Right renal cortex interstitium (tissue), 3 donors: ENCODE results near the gene HLA-DRB1. TPM values are rescaled to one million over a fixed set of nuclear protein-coding genes. Genes with fewer than 3 reads are reported as not detected.
"Not testable (repeated sequence)": the region's sequence is repeated elsewhere in the genome, so short reads cannot be mapped to it uniquely, and the experiment has no call there.

ENCODE experiments used
- DNase-seq, 3 donors: peaks; one replicate each; pipeline ENCODE4 v3.0.0-alpha.2; 2013; ENCODE audit warnings: low read depth in 3 of 3, low spot score in 2 of 3
- polyA plus RNA-seq, 3 donors: library from polyadenylated mRNA; unstranded; fragments of 120-200 nt; gene quantifications; one replicate each; pipeline ENCODE4 v1.2.1, GENCODE V29; 2013; ENCODE audit not compliant: insufficient read length in 3 of 3

Gene HLA-DRB1
- 10 to 100 TPM; 45.9 to 71.5 (median 49.3) TPM for polyA plus RNA-seq

DNA sequence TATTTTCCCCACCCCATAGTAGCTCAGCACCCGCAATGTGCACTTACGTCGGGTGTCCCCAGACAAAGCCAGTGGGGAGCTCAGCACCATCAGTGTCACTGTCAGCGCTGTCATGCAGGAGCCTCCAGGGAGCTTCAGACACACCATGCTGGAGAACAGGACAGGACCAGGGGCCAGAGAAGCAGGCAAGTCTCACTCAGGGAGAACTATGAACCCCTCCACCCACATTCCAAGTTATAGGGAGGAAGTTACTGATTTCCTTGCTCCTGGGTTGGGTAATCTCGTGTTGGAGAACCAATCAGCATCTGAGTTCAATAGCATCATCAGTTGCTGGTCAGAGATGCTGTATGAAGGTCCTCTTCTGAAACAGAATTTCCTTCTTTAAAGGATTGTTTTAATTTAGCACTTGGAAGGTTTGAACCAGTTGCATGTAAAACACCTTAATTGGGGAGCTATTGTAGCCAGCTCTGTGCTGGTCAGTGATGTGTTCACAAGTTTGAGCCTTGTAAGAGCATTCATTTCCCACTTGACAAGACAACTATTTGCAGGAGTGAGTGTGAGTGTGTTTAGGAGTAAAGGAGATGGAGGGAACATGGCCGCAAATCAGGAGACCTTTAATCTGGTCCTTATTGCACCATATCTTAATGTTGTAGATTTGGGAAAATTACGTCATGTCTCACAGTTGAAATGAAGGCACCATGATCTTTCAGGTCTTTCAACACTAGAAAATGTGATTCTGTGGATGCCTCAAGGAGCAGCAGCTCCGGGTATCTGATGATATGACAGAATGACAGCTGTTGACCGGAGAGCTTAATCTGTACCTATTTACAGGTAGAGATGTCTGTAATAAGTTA is at the start of gene HLA-DRB1:
Gene HLA-DRB1, minus strand, starts transcription at position 253 of the 854 bp plus-strand sequence. Its CDS starts 106 bp downstream, at position 147.
- DNase-seq: no peak

GRCh38 chr6:32638532-32639219 is 49.0 kb upstream of the HLA-DRB1 start:
- DNase-seq: no peak

GRCh38 chr6:32637883-32638282 is 48.2 kb upstream of the HLA-DRB1 start:
- no peak for DNase-seq

GRCh38 chr6:32637219-32637880 is 47.7 kb upstream of the HLA-DRB1 start, which contains the start of gene HLA-DQA1:
TSS of gene HLA-DQA1 (plus strand) at chr6:32637406. CDS start at chr6:32637459, 53 bp downstream.
- DNase-seq: no peak

DNA sequence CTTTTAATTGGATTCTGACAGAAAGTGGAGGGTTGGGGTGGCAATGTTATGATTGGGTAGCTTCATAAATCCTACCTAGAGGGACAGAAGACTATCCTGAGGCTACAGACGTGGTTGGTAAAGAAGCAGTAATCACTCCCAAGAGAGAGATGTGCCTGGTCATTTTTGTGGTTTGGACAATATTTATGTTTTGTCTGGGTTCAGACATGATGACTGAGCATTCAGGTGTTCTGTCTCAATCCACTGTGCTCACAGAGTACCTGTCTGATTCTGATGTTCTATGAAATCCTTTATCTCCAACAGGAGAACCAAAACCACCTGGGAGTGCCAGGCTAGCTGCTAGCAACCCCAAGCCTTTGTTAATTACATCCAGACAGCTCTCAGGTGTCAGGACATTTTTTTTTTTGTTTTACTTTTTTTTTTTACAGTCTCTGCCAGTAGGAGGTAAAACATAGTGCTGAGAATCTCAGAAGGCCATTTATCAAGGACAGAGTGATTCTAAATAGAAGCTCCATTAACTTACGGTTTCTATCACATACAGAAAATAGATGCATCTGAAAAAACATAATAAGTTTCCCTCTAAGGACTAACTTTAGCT is 46.0 kb upstream of the HLA-DRB1 start:
- DNase-seq: no peak

GRCh38 chr6:32629793-32630192 is 40.1 kb upstream of the HLA-DRB1 start:
- not testable (repeated sequence) for DNase-seq

- no peak for DNase-seq
Observed at GRCh38 chr6:32627831-32628230, 38.2 kb upstream of the HLA-DRB1 start.

DNA sequence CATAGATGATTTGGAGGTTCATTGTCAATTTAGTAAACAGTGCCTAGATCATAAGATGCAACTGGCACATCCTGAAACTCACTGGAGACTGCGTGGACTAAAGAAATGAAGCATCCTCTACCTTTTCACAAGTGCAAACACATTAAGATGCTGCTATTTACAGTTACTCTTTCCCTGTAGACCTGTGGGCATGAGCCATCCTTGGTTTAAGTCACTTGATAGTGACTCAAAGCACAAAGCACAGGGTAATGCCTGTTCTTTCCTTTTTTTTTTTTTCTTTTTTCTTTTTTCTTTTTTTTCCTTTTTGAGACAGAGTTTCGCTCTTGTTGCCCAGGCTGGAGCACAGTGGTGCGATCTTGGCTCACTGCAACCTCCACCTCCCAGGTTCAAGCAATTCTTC is 37.6 kb upstream of the HLA-DRB1 start:
- DNase-seq: no peak

DNA sequence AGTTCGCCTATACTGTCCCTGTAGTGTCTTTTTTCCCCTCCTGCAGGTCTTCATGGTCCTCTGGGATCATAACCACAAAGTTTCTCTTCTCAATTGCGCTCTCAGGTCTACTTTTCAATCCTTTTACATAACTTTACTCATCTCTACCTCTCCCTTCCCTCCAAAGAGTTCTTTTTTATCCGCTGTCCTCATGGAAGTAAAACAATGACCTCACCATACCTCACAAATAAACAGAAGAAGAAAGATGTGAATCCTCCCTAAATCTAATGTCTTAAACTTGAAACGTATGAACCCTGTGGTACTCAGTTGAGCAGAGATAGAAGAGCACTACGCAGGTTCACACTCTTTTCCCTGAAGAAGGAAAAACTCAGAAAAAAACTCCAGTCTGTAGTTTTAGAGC is 35.5 kb upstream of the HLA-DRB1 start:
- DNase-seq: no peak

DNA sequence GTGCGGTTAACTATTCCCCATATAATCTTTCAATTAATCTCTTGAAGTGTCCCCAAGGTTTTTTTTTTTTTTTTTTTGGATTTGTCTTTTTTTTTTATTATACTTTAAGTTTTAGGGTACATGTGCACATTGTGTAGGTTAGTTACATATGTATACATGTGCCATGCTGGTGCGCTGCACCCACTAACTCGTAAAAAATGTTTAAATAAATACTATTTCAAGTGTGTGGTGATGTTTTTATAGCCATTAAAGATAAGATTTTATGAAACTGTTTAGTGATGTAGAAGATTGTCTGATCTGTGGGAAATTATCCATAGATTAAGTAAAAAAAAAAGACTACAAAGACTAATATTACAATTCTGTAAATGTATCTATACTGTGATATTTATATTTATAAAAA is 34.9 kb upstream of the HLA-DRB1 start:
- no peak for DNase-seq

- no peak for DNase-seq
Observed at GRCh38 chr6:32623693-32624092, 34.0 kb upstream of the HLA-DRB1 start.

- DNase-seq: peak in 1 of 3 donors; percentile 4
Observed at GRCh38 chr6:32622545-32623401, 33.1 kb upstream of the HLA-DRB1 start.

DNA sequence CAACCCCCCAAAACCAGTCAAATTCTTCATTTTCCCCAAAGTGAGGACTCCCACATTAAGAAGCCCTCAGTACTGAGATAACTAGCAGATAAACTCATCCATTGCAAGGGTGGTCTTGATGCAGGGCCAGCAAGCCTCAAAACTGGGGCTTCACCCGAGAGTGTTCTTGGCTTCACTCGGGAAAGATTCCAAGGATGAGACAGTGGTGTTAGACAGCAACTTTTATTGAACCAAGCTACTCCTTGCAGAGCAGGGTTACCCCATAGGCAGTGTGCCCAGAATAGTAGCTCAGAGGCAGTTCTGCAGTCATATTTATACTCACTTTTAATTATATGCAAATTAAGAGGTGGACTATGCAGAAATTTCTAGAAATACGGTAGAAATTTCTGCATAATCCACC is 31.7 kb upstream of the HLA-DRB1 start:
- no peak for DNase-seq

DNA sequence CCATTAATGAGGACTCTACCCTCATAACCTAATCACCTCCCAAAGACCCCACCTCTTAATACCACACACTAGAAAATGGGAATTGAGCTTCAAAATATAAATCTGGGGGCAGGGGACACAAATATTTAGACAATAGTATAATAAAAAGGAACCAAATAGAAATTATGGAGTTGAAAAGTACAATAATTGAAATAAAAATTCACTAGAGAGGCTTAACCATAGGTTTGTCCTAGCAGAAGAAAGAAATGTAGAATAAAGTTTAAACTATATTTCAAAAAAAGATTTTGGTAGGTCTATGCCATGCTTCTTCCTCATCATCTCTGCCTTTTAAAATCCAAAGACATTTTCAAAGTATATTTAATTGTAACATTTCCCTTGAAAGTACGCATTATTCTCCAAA is 28.1 kb upstream of the HLA-DRB1 start:
- no peak for DNase-seq

- no peak for DNase-seq
Observed at GRCh38 chr6:32615885-32616532, 26.4 kb upstream of the HLA-DRB1 start.

GRCh38 chr6:32614366-32615081 is 24.9 kb upstream of the HLA-DRB1 start:
- no peak for DNase-seq

DNA sequence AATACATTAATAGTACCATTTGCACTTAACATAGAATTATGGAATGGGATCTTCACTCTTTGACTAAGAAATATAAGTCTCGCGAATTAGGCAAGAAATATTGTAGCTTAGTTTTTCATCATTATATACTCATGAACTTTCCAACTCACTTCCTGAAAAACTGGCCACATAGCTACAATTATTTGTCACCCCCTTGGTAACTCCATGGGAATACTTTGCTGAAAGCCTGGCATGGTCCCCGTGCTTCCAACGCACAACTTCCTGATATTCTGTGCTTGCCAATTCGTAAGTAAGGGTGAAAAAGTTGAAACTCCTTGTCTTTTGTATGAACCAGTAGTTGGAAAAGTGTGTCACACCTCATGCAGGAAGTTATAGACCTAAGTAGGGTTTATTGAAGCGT is 23.8 kb upstream of the HLA-DRB1 start:
- DNase-seq: no peak

DNA sequence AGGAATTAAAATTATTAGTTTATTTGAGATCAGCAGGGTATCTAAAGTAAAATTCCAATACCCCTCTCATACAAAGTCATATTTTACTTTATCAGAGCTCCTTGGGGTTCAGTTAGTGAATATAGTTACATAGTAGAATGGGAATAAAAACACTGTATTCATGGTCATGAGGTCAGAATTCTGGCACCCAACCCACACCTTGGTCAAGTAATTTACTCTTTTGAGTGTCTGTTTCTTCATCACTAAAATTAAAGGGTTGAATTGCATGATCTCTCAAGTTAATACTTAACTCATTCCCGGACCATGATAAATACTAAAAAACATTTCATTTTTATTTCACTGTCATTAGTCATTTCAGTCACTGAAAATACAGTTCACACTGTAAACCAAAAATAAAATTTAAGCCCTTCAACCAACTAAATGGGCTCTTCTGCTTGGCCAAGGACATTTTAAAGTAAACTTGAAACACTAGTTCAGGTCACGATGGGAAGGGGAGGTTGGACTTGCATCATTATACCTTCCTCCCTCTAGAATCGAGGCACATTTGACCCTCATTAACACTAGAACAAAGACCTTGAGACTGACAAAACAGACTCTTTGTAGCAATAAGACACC is 21.1 kb upstream of the HLA-DRB1 start:
- DNase-seq: no peak
